AG10803 (cell line): ENCODE measurements around the gene UBALD2.
A peak's percentile ranks its signal among the peaks of the same experiment; 100 is the strongest.
"Not testable (repeated sequence)": the region's sequence is repeated elsewhere in the genome, so short reads cannot be mapped to it uniquely, and the experiment has no call there.

Experiments
- DNase-seq: peaks from one replicate; pipeline ENCODE4 v3.0.0; 2010; ENCODE audit warnings: low read depth
- H3K4me3 ChIP-seq: 2 replicates; pipeline ENCODE4 v1.5.1; 2011; ENCODE audit warnings: mild to moderate bottlenecking, low read length, control low read depth
- CTCF ChIP-seq: conservative IDR thresholded peaks from 2 replicates; pipeline ENCODE4 v1.5.1; 2011; ENCODE audit warnings: mild to moderate bottlenecking, low read length, control low read depth, inconsistent platforms

The UBALD2 gene

GRCh38 chr17:76262732-76263344, 2.3 kb upstream of the UBALD2 start:
- no peak for TF ChIP-seq CTCF
- DNase-seq = no peak
- no peak overlapping the region for H3K4me3 ChIP-seq

- DNase-seq = no peak
- TF ChIP-seq CTCF = no peak
- no peak overlapping the region for H3K4me3 ChIP-seq
These were observed 1.3 kb upstream of the UBALD2 start for GRCh38 chr17:76263896-76264295.

- no peak for TF ChIP-seq CTCF
- peak overlapping the region; percentile 47 for H3K4me3 ChIP-seq
- no peak for DNase-seq
These were observed 758 bp upstream of the UBALD2 start for GRCh38 chr17:76264425-76264754.

- peak overlapping the region; percentile 73 for H3K4me3 ChIP-seq
- no peak for TF ChIP-seq CTCF
- DNase-seq = peak; percentile 55
These were observed 586 bp downstream of the UBALD2 start for GRCh38 chr17:76265624-76266243.

- DNase-seq = peak; percentile 47
- no peak for TF ChIP-seq CTCF
- H3K4me3 ChIP-seq = peak overlapping the region; percentile 73
These were observed 1.2 kb downstream of the UBALD2 start for GRCh38 chr17:76266244-76266938.

GRCh38 chr17:76267051-76267576, 2.0 kb downstream of the UBALD2 start:
- no peak for DNase-seq
- no peak for TF ChIP-seq CTCF
- peak overlapping the region; percentile 73 for H3K4me3 ChIP-seq

- not testable (repeated sequence) for H3K4me3 ChIP-seq, DNase-seq
These were observed 2.4 kb downstream of the UBALD2 start for GRCh38 chr17:76267581-76268001.
